HEK293 (cell line): ENCODE results near the gene KLF7.

ENCODE experiments used
- CTCF ChIA-PET: fragments of 350-600 bp; formaldehyde crosslinking; extraction: SDS; loops from one replicate; lab custom pipeline; 2021; ENCODE audit warnings: antibody characterized with exemption; lab: Yijun Ruan, JAX
- POLR2A ChIA-PET: fragments of 300-600 bp; formaldehyde crosslinking; extraction: SDS; loops from one replicate; lab custom pipeline; 2020; ENCODE audit warnings: antibody characterized with exemption, inconsistent platforms; lab: Yijun Ruan, JAX
- H3K27ac ChIP-seq: fragments of 200-500 bp; sonication (Bioruptor generic); 2 replicates; pipeline ENCODE4 v1.5.1; 2014; ENCODE audit warnings: low read depth, low read length, control low read depth, inconsistent platforms; ENCODE audit errors: extremely low read depth
- H3K36me3 ChIP-seq, 2 experiments: fragments of 200-500 bp in 1 of 2; sonication (Bioruptor generic) in 1 of 2; 1 replicate in 1 of 2; 2 replicates in 1 of 2; pipeline ENCODE4 v1.5.1; 2014 to 2017; ENCODE audit warnings: inconsistent platforms in 2 of 2, low read length in 2 of 2; ENCODE audit not compliant: control insufficient read depth in 2 of 2, insufficient read depth in 1 of 2
- H3K4me1 ChIP-seq: fragments of 200-500 bp; sonication (Bioruptor generic); 2 replicates; pipeline ENCODE4 v1.5.1; 2014; ENCODE audit warnings: mild to moderate bottlenecking, low read length, inconsistent platforms; ENCODE audit not compliant: control insufficient read depth, insufficient read depth
- H3K4me3 ChIP-seq: 2 replicates; pipeline ENCODE4 v1.5.1; 2011; ENCODE audit warnings: low read depth, mild to moderate bottlenecking, control low read depth, low read length, moderate library complexity
- H3K9me3 ChIP-seq: fragments of 200-500 bp; sonication (Bioruptor generic); 2 replicates; pipeline ENCODE4 v1.5.1; 2014; ENCODE audit warnings: low read depth, low read length, inconsistent platforms; ENCODE audit not compliant: control insufficient read depth, insufficient read depth
- EGR2 ChIP-seq: fragments of 450-650 bp; formaldehyde crosslinking; IDR thresholded peaks from 2 replicates; pipeline ENCODE4 v1.5.1; 2016; ENCODE audit warnings: low read depth, missing biosample characterization, missing genetic modification characterization
- TSHZ1 ChIP-seq: fragments of 450-650 bp; formaldehyde crosslinking; IDR thresholded peaks from 2 replicates; pipeline ENCODE4 v1.5.1; 2016; ENCODE audit warnings: missing biosample characterization, missing genetic modification characterization, borderline replicate concordance
- ZBTB11 ChIP-seq: fragments of 450-650 bp; formaldehyde crosslinking; conservative IDR thresholded peaks from 2 replicates; pipeline ENCODE4 v1.5.1; 2016; ENCODE audit warnings: low read depth, missing biosample characterization, missing genetic modification characterization
- ZBTB21 ChIP-seq: fragments of 450-650 bp; formaldehyde crosslinking; IDR thresholded peaks from 2 replicates; pipeline ENCODE4 v1.5.1; 2017; ENCODE audit warnings: missing biosample characterization, missing genetic modification characterization
- ZNF138 ChIP-seq: fragments of 450-650 bp; formaldehyde crosslinking; IDR thresholded peaks from 2 replicates; pipeline ENCODE4 v1.5.1; 2016; ENCODE audit warnings: missing biosample characterization, missing genetic modification characterization, borderline replicate concordance
- ZNF214 ChIP-seq: fragments of 450-650 bp; formaldehyde crosslinking; IDR thresholded peaks from 2 replicates; pipeline ENCODE4 v1.5.1; 2017; ENCODE audit warnings: missing biosample characterization, mild to moderate bottlenecking, missing genetic modification characterization, borderline replicate concordance
- ZNF302 ChIP-seq: fragments of 450-650 bp; formaldehyde crosslinking; IDR thresholded peaks from 2 replicates; pipeline ENCODE4 v1.5.1; 2016; ENCODE audit warnings: missing biosample characterization, missing genetic modification characterization, low read depth
- ZNF510 ChIP-seq: fragments of 450-650 bp; formaldehyde crosslinking; IDR thresholded peaks from 2 replicates; pipeline ENCODE4 v1.5.1; 2018; ENCODE audit warnings: mild to moderate bottlenecking, missing genetic modification characterization, missing biosample characterization; ENCODE audit not compliant: insufficient replicate concordance
- ZNF548 ChIP-seq: fragments of 450-650 bp; formaldehyde crosslinking; IDR thresholded peaks from 2 replicates; pipeline ENCODE4 v1.5.1; 2016; ENCODE audit warnings: missing biosample characterization, missing genetic modification characterization
- ZNF549 ChIP-seq: fragments of 450-650 bp; IDR thresholded peaks from 2 replicates; pipeline ENCODE4 v1.5.1; 2018; ENCODE audit warnings: missing biosample characterization, missing genetic modification characterization, mild to moderate bottlenecking, inconsistent platforms, moderate library complexity
- ZNF624 ChIP-seq: fragments of 450-650 bp; formaldehyde crosslinking; IDR thresholded peaks from 2 replicates; pipeline ENCODE4 v1.5.1; 2017; ENCODE audit warnings: missing biosample characterization, missing genetic modification characterization
- ZNF692 ChIP-seq: fragments of 450-650 bp; formaldehyde crosslinking; IDR thresholded peaks from 2 replicates; pipeline ENCODE4 v1.5.1; 2016; ENCODE audit warnings: missing biosample characterization, missing genetic modification characterization
- TF ChIP-seq, protein P1 (sequence below): fragments of 450-650 bp; formaldehyde crosslinking; IDR thresholded peaks from 2 replicates; pipeline ENCODE4 v1.5.1; 2017; ENCODE audit warnings: missing biosample characterization, missing genetic modification characterization
- TF ChIP-seq, protein P2 (sequence below): fragments of 450-650 bp; formaldehyde crosslinking; IDR thresholded peaks from 2 replicates; pipeline ENCODE4 v1.5.1; 2017; ENCODE audit warnings: missing biosample characterization, missing genetic modification characterization

The KLF7 gene

GRCh38 chr2:207131594-207131993 is 34.2 kb downstream of the KLF7 start (continued):
- TF ChIP-seq, protein P1, sequence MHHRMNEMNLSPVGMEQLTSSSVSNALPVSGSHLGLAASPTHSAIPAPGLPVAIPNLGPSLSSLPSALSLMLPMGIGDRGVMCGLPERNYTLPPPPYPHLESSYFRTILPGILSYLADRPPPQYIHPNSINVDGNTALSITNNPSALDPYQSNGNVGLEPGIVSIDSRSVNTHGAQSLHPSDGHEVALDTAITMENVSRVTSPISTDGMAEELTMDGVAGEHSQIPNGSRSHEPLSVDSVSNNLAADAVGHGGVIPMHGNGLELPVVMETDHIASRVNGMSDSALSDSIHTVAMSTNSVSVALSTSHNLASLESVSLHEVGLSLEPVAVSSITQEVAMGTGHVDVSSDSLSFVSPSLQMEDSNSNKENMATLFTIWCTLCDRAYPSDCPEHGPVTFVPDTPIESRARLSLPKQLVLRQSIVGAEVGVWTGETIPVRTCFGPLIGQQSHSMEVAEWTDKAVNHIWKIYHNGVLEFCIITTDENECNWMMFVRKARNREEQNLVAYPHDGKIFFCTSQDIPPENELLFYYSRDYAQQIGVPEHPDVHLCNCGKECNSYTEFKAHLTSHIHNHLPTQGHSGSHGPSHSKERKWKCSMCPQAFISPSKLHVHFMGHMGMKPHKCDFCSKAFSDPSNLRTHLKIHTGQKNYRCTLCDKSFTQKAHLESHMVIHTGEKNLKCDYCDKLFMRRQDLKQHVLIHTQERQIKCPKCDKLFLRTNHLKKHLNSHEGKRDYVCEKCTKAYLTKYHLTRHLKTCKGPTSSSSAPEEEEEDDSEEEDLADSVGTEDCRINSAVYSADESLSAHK (tag by site-specific recombination) = no peak
- TF ChIP-seq ZNF549 (tag by site-specific recombination) = no peak
- TF ChIP-seq EGR2 (tag by site-specific recombination) = no peak
- no peak for TF ChIP-seq ZNF302 (tag by site-specific recombination)
- no peak for TF ChIP-seq ZNF548
- no peak for TF ChIP-seq ZNF624
- no peak for TF ChIP-seq ZBTB11 (tag by site-specific recombination)
- no peak for TF ChIP-seq ZBTB21 (tag by site-specific recombination)

DNA sequence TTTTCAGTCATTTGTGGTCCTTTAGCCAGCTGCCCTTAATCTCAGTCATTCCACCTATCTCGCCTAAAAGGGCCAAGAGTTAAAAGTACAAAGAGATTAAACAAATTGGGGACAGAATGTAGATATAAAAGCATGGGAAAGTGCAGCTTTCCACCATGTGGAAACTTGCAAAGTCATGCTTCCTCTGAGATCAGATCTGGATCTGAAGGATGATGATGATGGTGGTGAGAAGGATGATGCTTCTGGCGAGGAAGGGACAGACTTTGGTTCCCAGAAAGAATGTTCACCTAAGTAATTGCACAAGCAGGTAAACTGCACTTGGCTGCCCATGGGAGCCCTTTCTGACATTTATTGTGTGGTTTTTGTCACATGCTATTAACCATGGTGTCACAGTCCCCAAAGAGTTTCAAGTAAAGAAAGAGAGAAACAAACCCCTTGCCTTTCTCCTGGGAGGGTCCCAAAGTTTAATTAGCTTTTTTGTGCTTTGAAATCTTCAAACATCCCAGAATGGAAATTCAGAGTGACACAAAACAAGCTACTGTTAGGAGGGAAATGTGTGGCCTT is 34.7 kb downstream of the KLF7 start:
- CTCF ChIA-PET = interaction anchor here (0.7 kb wide), 2 partner anchors 10 to 602 kb away, joined by 3 to 4 read pairs; no protein-coding TSS in a partner anchor
- TF ChIP-seq TSHZ1 (tag by site-specific recombination) (no peak), ZNF138 (tag by site-specific recombination) (no peak), ZNF510 (no peak), ZNF214 (no peak), ZNF692 (tag by site-specific recombination) (no peak)
- TF ChIP-seq, protein P2, sequence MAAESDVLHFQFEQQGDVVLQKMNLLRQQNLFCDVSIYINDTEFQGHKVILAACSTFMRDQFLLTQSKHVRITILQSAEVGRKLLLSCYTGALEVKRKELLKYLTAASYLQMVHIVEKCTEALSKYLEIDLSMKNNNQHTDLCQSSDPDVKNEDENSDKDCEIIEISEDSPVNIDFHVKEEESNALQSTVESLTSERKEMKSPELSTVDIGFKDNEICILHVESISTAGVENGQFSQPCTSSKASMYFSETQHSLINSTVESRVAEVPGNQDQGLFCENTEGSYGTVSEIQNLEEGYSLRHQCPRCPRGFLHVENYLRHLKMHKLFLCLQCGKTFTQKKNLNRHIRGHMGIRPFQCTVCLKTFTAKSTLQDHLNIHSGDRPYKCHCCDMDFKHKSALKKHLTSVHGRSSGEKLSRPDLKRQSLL (tag by site-specific recombination) = no peak
- TF ChIP-seq, all 188 proteins: peak for 0
- no peak overlapping the region for H3K4me3 ChIP-seq
- POLR2A ChIA-PET = interaction anchor here (0.6 kb wide), 1 partner anchor 26 kb away, joined by 3 read pairs; no protein-coding TSS in a partner anchor
- no peak overlapping the region for H3K27ac ChIP-seq
- H3K9me3 ChIP-seq = no peaks in the 10 kb centered on the region
- H3K36me3 ChIP-seq = no peaks in the 10 kb centered on the region
- H3K4me1 ChIP-seq = peaks cover 3% of the 10 kb centered on the region
